Measurements from ENCODE around the gene CEACAM18.

- no peak for TF ChIP-seq GFI1B (tag by site-specific recombination; IDR thresholded peaks at IDR 0.05)
- TF ChIP-seq CTCF (tag by site-specific recombination; IDR thresholded peaks at IDR 0.05): no peak
- TF ChIP-seq ZBTB17 (tag by site-specific recombination; IDR thresholded peaks at IDR 0.05): no peak
- TF ChIP-seq, protein P1, sequence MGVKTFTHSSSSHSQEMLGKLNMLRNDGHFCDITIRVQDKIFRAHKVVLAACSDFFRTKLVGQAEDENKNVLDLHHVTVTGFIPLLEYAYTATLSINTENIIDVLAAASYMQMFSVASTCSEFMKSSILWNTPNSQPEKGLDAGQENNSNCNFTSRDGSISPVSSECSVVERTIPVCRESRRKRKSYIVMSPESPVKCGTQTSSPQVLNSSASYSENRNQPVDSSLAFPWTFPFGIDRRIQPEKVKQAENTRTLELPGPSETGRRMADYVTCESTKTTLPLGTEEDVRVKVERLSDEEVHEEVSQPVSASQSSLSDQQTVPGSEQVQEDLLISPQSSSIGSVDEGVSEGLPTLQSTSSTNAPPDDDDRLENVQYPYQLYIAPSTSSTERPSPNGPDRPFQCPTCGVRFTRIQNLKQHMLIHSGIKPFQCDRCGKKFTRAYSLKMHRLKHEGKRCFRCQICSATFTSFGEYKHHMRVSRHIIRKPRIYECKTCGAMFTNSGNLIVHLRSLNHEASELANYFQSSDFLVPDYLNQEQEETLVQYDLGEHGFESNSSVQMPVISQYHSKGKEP (tag by site-specific recombination; IDR thresholded peaks at IDR 0.05): no peak
These were observed 33.0 kb downstream of the CEACAM18 start for GRCh38 chr19:51511353-51511752.
